Activated CD8-positive, alpha-beta T cell treated with anti-CD3 and anti-CD28 coated beads for 36 hours (primary cell): ENCODE measurements around the gene SH2D4B. TPM values are rescaled to one million over a fixed set of nuclear protein-coding genes. Genes with fewer than 3 reads are reported as not detected.
A peak's percentile ranks its signal among the peaks of the same experiment; 100 is the strongest.

Experiments used
- ATAC-seq: fragments of 200-7000 bp; cut with Tn5 transposase; one replicate; pipeline ENCODE4 v1.10.0; 2021; ENCODE audit warnings: mild to moderate bottlenecking, moderate library complexity
- CTCF ChIA-PET: fragments of 350-600 bp; sonication (Branson Sonifier 250); formaldehyde crosslinking; loops from one replicate; lab custom pipeline; 2021; ENCODE audit warnings: antibody characterized with exemption; lab: Charles Lee
- POLR2A ChIA-PET: fragments of 350-600 bp; sonication (Branson Sonifier 250); formaldehyde crosslinking; loops from one replicate; lab custom pipeline; 2021; ENCODE audit warnings: antibody characterized with exemption; lab: Charles Lee
- DNase-seq: peaks from one replicate; pipeline ENCODE4 v3.0.0-alpha.2; 2020
- H3K27ac Mint-ChIP-seq: one replicate; pipeline ENCODE4 v1.8.0; 2021; ENCODE audit warnings: mild to moderate bottlenecking, mixed read lengths
- H3K27me3 Mint-ChIP-seq: one replicate; pipeline ENCODE4 v1.8.0; 2021; ENCODE audit warnings: mixed read lengths
- H3K36me3 Mint-ChIP-seq: one replicate; pipeline ENCODE4 v1.8.0; 2021; ENCODE audit warnings: low read depth, mixed read lengths
- H3K4me1 Mint-ChIP-seq: one replicate; pipeline ENCODE4 v1.8.0; 2021; ENCODE audit warnings: low read depth, mixed read lengths
- H3K4me3 Mint-ChIP-seq: one replicate; pipeline ENCODE4 v1.8.0; 2021; ENCODE audit warnings: mild to moderate bottlenecking, moderate library complexity, mixed read lengths
- H3K9me3 Mint-ChIP-seq: one replicate; pipeline ENCODE4 v1.8.0; 2021; ENCODE audit warnings: mixed read lengths
- intact Hi-C: fragments of 100-400 bp; cut with micrococcal nuclease; formaldehyde crosslinking; loops from one replicate; pipeline ENCODE4 v1.10.0; 2022
- total RNA-seq, 2 experiments: library from RNA; stranded (reverse); gene quantifications; one replicate each; pipeline ENCODE4 v1.2.3, GENCODE V29; 2021
- TF ChIP-seq, protein P1 (sequence below): fragments of 200-600 bp; IDR thresholded peaks from one replicate; pipeline ENCODE4 v1.8.0; 2022; ENCODE audit warnings: antibody characterized with exemption, mild to moderate bottlenecking

Gene SH2D4B
- total RNA-seq, 2 experiments from 2014 or later: 0.11 to 0.20 TPM

DNA sequence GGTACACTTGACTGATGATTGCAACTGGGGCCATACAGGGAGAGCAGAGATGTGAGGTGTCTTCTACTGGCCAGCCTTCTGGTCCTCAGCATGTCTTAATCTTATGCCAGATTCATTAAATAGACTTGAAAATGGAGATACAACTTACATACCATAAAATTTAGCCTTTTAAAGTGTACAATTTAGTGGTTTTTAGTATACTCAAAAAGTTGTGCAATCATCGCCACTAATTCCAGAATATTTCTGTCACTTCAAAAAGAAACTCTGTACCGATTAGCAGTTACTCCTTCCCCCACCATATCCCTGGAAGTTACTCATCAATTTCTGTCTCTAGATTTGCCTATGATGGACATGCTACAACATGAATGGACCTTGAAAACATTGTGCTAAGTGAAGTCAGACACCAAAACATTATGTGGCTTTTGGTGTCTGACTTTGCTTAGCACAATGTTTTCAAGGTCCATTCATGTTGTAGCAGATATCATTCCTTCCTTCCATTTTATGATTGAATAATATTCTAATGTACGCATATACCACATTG, 53.0 kb downstream of the SH2D4B start:
- ATAC-seq (no peak), DNase-seq (no peak)
- TF ChIP-seq, protein P1, sequence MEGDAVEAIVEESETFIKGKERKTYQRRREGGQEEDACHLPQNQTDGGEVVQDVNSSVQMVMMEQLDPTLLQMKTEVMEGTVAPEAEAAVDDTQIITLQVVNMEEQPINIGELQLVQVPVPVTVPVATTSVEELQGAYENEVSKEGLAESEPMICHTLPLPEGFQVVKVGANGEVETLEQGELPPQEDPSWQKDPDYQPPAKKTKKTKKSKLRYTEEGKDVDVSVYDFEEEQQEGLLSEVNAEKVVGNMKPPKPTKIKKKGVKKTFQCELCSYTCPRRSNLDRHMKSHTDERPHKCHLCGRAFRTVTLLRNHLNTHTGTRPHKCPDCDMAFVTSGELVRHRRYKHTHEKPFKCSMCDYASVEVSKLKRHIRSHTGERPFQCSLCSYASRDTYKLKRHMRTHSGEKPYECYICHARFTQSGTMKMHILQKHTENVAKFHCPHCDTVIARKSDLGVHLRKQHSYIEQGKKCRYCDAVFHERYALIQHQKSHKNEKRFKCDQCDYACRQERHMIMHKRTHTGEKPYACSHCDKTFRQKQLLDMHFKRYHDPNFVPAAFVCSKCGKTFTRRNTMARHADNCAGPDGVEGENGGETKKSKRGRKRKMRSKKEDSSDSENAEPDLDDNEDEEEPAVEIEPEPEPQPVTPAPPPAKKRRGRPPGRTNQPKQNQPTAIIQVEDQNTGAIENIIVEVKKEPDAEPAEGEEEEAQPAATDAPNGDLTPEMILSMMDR: no peak
- Mint-ChIP-seq H3K27ac (no peak overlapping the region), H3K9me3 (no peaks in the 10 kb centered on the region), H3K4me3 (no peak overlapping the region), H3K36me3 (no peaks in the 10 kb centered on the region), H3K27me3 (no peaks in the 10 kb centered on the region), H3K4me1 (no peaks in the 10 kb centered on the region)
- intact Hi-C loops: no loop called here
- ChIA-PET POLR2A (no interaction called here), CTCF (no interaction called here)

DNA sequence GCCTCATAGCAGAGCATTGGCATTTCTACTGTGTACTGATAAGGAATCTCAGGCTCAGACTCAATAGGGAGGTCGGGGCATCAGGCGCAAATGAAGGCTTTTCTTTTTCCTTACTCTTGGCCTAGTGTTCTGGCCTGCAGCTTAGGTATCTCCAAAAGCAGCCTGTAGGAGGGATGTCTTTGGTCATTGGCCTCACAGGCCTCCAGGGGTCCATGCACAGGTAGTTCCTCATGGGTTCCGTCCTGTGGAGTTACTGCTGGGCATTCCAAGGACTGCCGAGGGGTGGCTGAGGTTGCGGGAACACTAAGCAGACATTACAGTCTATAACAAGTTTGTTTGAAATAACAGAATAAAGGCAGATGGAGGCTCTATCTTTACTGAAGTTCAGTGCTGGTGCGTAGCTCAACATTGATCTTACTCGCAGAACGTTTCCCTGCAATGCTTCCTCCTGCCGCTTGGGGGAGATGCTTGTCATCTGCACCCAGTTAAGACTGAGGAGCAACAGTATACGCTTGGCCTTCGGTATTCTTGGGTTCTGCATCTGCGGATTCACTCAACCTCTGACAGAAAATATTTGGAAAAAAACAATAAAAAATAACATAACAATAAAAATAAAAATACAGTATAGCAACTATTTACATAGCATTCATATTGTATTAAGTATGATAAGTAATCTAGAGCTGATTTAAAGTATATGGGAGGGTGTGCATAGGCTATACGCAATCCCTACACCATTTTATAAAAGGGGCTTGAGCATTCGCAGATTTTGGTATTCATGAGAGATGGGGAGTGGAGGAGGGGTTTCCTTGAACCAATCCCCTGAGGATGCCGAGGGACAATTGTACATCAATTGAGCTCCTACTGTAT, 58.9 kb downstream of the SH2D4B start:
- intact Hi-C loops: no loop called here
- Mint-ChIP-seq H3K4me3 (no peak overlapping the region), H3K27ac (no peak overlapping the region), H3K36me3 (no peaks in the 10 kb centered on the region), H3K9me3 (no peaks in the 10 kb centered on the region), H3K4me1 (no peaks in the 10 kb centered on the region), H3K27me3 (no peaks in the 10 kb centered on the region)
- DNase-seq (peak; percentile 49), ATAC-seq (peak; percentile 89)
- POLR2A ChIA-PET: no interaction called here
- TF ChIP-seq, protein P1: peak; percentile 88
- CTCF ChIA-PET: interaction anchor here (0.6 to 3.9 kb wide), 37 partner anchors 9 to 446 kb away, joined by 3 to 21 read pairs (median 4); no protein-coding TSS in a partner anchor

DNA sequence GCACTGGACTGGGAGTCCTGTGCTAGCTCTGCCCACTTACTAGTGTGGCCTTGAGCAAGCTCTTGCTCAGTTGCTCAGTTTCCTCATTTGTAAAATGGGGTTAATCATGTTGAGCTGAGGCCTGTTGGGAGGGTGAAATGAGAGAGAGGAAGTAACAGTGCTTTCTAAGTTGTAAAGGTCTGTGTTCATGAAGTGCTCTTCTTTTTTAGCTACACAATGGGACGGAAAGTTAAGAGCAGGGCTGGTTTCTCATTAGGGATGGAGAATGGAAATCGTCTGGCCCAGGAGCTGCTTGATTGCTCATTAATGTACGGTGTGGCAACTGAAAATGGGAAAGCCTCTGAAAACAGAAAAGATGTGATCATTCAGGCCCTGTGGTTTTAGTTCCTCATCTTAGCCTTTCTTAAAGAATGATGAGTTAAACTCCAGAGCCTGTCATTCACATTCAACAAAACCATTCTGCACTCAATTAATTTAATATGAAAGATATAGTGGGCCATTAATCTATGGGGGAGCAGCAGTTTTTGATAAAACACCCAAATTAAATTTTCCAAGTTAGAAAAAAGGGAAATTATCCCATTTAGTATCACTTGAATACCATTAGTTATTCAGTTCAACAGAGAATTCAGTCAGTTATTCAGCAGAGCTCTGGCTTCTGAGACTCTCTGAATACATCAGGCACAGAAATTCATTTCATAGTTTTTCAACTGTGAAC, 60.5 kb downstream of the SH2D4B start:
- no peak for DNase-seq
- ATAC-seq: no peak
- Mint-ChIP-seq H3K4me1 (no peaks in the 10 kb centered on the region), H3K27me3 (no peaks in the 10 kb centered on the region), H3K27ac (no peak overlapping the region), H3K9me3 (no peaks in the 10 kb centered on the region), H3K36me3 (no peaks in the 10 kb centered on the region), H3K4me3 (no peak overlapping the region)
- TF ChIP-seq, protein P1: no peak
- ChIA-PET POLR2A (no interaction called here), CTCF (interaction anchor here (0.6 to 3.9 kb wide), 11 partner anchors 10 to 210 kb away, joined by 3 to 21 read pairs (median 3); no protein-coding TSS in a partner anchor)
- intact Hi-C loops: no loop called here

DNA sequence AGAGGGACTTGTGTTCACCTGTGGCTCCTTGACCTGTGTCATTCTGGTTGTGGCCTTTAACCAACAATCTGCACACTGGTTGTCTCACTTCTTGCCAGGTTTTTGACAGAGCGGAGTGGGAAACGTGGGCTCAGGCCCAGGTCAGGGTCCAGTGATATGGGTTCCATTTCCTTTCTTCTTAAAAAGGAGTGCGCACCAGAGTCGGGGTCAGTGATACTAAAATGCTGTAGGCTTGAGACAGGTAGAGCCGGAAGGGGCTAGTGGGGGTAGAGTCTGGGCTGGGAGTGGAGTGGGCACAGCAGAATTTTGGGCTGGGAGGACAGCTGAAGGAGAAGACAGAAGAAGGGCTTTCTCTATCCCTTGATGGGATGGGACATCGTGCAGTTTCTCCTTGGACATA, 61.2 kb downstream of the SH2D4B start:
- intact Hi-C loops: no loop called here

More for the DNA sequence above, 61.2 kb downstream of the SH2D4B start:
- Mint-ChIP-seq H3K4me1 (no peaks in the 10 kb centered on the region), H3K27ac (no peak overlapping the region), H3K4me3 (no peak overlapping the region), H3K36me3 (no peaks in the 10 kb centered on the region), H3K9me3 (no peaks in the 10 kb centered on the region), H3K27me3 (no peaks in the 10 kb centered on the region)
- DNase-seq (no peak), ATAC-seq (no peak)
- ChIA-PET CTCF (interaction anchor here (0.6 to 3.4 kb wide), 11 partner anchors 11 to 211 kb away, joined by 3 to 17 read pairs (median 3); no protein-coding TSS in a partner anchor), POLR2A (no interaction called here)
- TF ChIP-seq, protein P1: no peak
